ENCODE measurements around the gene DRAP1.

Gene DRAP1

GRCh38 chr11:65917434-65918210 is 1.6 kb upstream of the DRAP1 start:
- H3K27ac ChIP-seq: no peak overlapping the region
- peak overlapping the region; percentile 94 for H3K4me3 ChIP-seq (ENCODE audit: low read depth, low read length)
- TF ChIP-seq CTCF (IDR thresholded peaks at IDR 0.05; ENCODE audit: low read depth, low read length): no peak
- no peak for DNase-seq
- H3K36me3 ChIP-seq: peaks cover 9% of the 10 kb centered on the region
- no peaks in the 10 kb centered on the region for H3K27me3 ChIP-seq (ENCODE audit: insufficient read depth, low read depth, severe bottlenecking)
- H3K9me3 ChIP-seq (ENCODE audit: severe bottlenecking): no peaks in the 10 kb centered on the region

- peak within 1 kb of the TSS; percentile 82 for H3K27ac ChIP-seq
- TF ChIP-seq CTCF (IDR thresholded peaks at IDR 0.05; ENCODE audit: low read depth, low read length): no peak
- peak; percentile 35 for DNase-seq
Measured at GRCh38 chr11:65918211-65919140, 750 bp upstream of the DRAP1 start, which contains the start of gene C11orf68. C11orf68 (minus strand) TSS chr11:65919062; CDS start chr11:65919031, 31 bp downstream.

GRCh38 chr11:65919573-65920371 is 546 bp downstream of the DRAP1 start:
- Histone ChIP-seq H3K9me3 (ENCODE audit: severe bottlenecking) (no peaks in the 10 kb centered on the region), H3K27me3 (ENCODE audit: insufficient read depth, low read depth, severe bottlenecking) (no peaks in the 10 kb centered on the region), H3K27ac (peak overlapping the region; percentile 74), H3K36me3 (peaks cover 17% of the 10 kb centered on the region), H3K4me3 (ENCODE audit: low read depth, low read length) (peak overlapping the region; percentile 56)
- no peak for TF ChIP-seq CTCF (IDR thresholded peaks at IDR 0.05; ENCODE audit: low read depth, low read length)
- DNase-seq: peak; percentile 57

More at GRCh38 chr11:65918211-65919140, 750 bp upstream of the DRAP1 start, which contains the start of gene C11orf68:
- peaks cover 15% of the 10 kb centered on the region for H3K36me3 ChIP-seq
- H3K4me3 ChIP-seq (ENCODE audit: low read depth, low read length): peak within 1 kb of the TSS; percentile 94
- no peaks in the 10 kb centered on the region for H3K27me3 ChIP-seq (ENCODE audit: insufficient read depth, low read depth, severe bottlenecking)
- no peaks in the 10 kb centered on the region for H3K9me3 ChIP-seq (ENCODE audit: severe bottlenecking)

- peaks cover 17% of the 10 kb centered on the region for H3K36me3 ChIP-seq
- H3K4me3 ChIP-seq (ENCODE audit: low read depth, low read length): peak overlapping the region; percentile 56
- H3K9me3 ChIP-seq (ENCODE audit: severe bottlenecking): no peaks in the 10 kb centered on the region
- no peak for DNase-seq
- no peak for TF ChIP-seq CTCF (IDR thresholded peaks at IDR 0.05; ENCODE audit: low read depth, low read length)
- H3K27ac ChIP-seq: no peak overlapping the region
- no peaks in the 10 kb centered on the region for H3K27me3 ChIP-seq (ENCODE audit: insufficient read depth, low read depth, severe bottlenecking)
Measured at GRCh38 chr11:65920372-65920802, 1.2 kb downstream of the DRAP1 start.

GRCh38 chr11:65921033-65921555 is 1.9 kb downstream of the DRAP1 start:
- no peaks in the 10 kb centered on the region for H3K9me3 ChIP-seq (ENCODE audit: severe bottlenecking)
- no peak for DNase-seq
- H3K27ac ChIP-seq: no peak overlapping the region
- peaks cover 17% of the 10 kb centered on the region for H3K36me3 ChIP-seq
- no peaks in the 10 kb centered on the region for H3K27me3 ChIP-seq (ENCODE audit: insufficient read depth, low read depth, severe bottlenecking)
- TF ChIP-seq CTCF (IDR thresholded peaks at IDR 0.05; ENCODE audit: low read depth, low read length): no peak
- H3K4me3 ChIP-seq (ENCODE audit: low read depth, low read length): no peak overlapping the region

Measured in WERI-Rb-1 (cell line).